T47D (cell line): Measurements from ENCODE around the gene OR4A15.
A peak's percentile ranks its signal among the peaks of the same experiment; 100 is the strongest.

ENCODE experiments used
- DNase-seq, 2 experiments: peaks; one replicate each; pipeline versions ENCODE4 v3.0.0 to v3.0.0-alpha.2; 2011 to 2012; ENCODE audit warnings: low read depth in 1 of 2, low spot score in 1 of 2
- JUND ChIP-seq: IDR thresholded peaks from 2 replicates; pipeline ENCODE4 v1.6.1; 2012; ENCODE audit warnings: low read depth
- in situ Hi-C: cut with HindIII; loops from 2 replicates; pipeline ENCODE4 v1.10.0; 2016; ENCODE audit warnings: low sequenced_read_pairs, low pct_unique_long_range_greater_than_20kb

The OR4A15 gene

GRCh38 chr11:55367674-55368073, at the start of gene OR4A15:
Gene OR4A15 (plus strand): TSS chr11:55367974. CDS start chr11:55367974, 0 bp downstream.
- no peak for TF ChIP-seq JUND
- in situ Hi-C loops = no loop called here
- no peak for DNase-seq

GRCh38 chr11:55324500-55324899, 43.3 kb upstream of the OR4A15 start:
- no peak for DNase-seq
- in situ Hi-C loops = no loop called here
- TF ChIP-seq JUND = no peak

- TF ChIP-seq JUND = no peak
- in situ Hi-C loops = no loop called here
- DNase-seq = no peak
Observed at GRCh38 chr11:55342901-55343300, 24.9 kb upstream of the OR4A15 start, which contains the start of gene OR4A16. Gene OR4A16 (plus strand): TSS chr11:55343201. CDS start chr11:55343201, 0 bp downstream.

- DNase-seq = no peak
- no peak for TF ChIP-seq JUND
- in situ Hi-C loops = no loop called here
Observed at GRCh38 chr11:55345306-55345705, 22.5 kb upstream of the OR4A15 start.

GRCh38 chr11:55349032-55349431, 18.7 kb upstream of the OR4A15 start:
- no peak for TF ChIP-seq JUND
- no peak for DNase-seq
- in situ Hi-C loops = no loop called here

- peak in 1 of 2 experiments; percentile 20 for DNase-seq
- TF ChIP-seq JUND = no peak
- in situ Hi-C loops = no loop called here
Observed at GRCh38 chr11:55357560-55358184, 10.1 kb upstream of the OR4A15 start.

- DNase-seq = no peak
- TF ChIP-seq JUND = no peak
- in situ Hi-C loops = no loop called here
Observed at GRCh38 chr11:55401011-55401410, 33.2 kb downstream of the OR4A15 start.
